ENCODE results near the gene SNCB.

GRCh38 chr5:176610435-176610773 lies 19.9 kb downstream of the SNCB start:
- TF ChIP-seq POLR2A (IDR thresholded peaks at IDR 0.05) (no peak), CTCF (IDR thresholded peaks at IDR 0.05) (no peak), EP300 (IDR thresholded peaks at IDR 0.05; ENCODE audit: low read depth) (no peak), POLR2AphosphoS5 (IDR thresholded peaks at IDR 0.05) (no peak)
